Mesodermal cell (in vitro differentiated cells): ENCODE measurements around the gene EHBP1.

Experiments
- H3K27ac ChIP-seq: 2 replicates; pipeline ENCODE4 v1.7.0; 2013; ENCODE audit warnings: mild to moderate bottlenecking, low read depth, low read length, moderate library complexity; ENCODE audit not compliant: severe bottlenecking
- H3K36me3 ChIP-seq: 2 replicates; pipeline ENCODE4 v1.7.1; 2013; ENCODE audit warnings: mild to moderate bottlenecking, low read length, moderate library complexity; ENCODE audit not compliant: control insufficient read depth, insufficient read depth
- H3K4me1 ChIP-seq: one replicate; pipeline ENCODE4 v1.7.1; 2013; ENCODE audit warnings: mild to moderate bottlenecking, low read length; ENCODE audit not compliant: insufficient read depth, control insufficient read depth, poor library complexity, severe bottlenecking
- H3K4me3 ChIP-seq: 2 replicates; pipeline ENCODE4 v1.7.0; 2013; ENCODE audit warnings: low read length, control low read depth, mild to moderate bottlenecking; ENCODE audit not compliant: insufficient read depth, poor library complexity, severe bottlenecking; ENCODE audit errors: extremely low read depth
- H3K9me3 ChIP-seq: 2 replicates; pipeline ENCODE4 v1.7.1; 2013; ENCODE audit warnings: mild to moderate bottlenecking, low read length, moderate library complexity; ENCODE audit not compliant: control insufficient read depth
- WGBS, 2 experiments: methylation state at CpG; one replicate each; pipeline ENCODE4 v1.1.5; 2013; ENCODE audit warnings: missing lambda C conversion rate in 2 of 2; ENCODE audit not compliant: insufficient coverage in 2 of 2; 5-methylcytosine and 5-hydroxymethylcytosine counted together

EHBP1 gene

DNA sequence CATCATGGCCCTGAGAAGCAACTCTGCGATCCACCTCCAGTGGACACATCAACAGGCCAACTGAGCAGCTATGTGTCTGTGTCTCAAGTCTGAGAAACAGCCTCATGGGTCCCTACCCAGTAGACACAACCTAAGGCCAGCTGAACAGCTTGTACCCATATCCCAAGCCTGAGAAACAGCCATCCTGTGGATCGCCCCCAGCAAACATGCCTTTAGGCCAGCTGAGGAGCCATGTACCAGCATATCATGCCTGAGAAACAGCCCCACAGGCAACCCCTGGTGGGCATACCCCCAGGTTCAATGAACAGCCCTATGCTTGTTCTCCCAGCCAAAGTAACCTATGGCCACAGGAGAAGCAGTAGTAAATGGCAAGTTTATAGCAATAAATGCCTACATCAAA is 218.4 kb downstream of the EHBP1 start:
- 90 to 100% methylated on average over 1 to 2 of the region's 2 CpGs for WGBS, 2 experiments
- Histone ChIP-seq H3K27ac (no peak overlapping the region), H3K36me3 (peaks cover 11% of the 10 kb centered on the region), H3K4me3 (no peak overlapping the region), H3K4me1 (no peaks in the 10 kb centered on the region), H3K9me3 (peaks cover 14% of the 10 kb centered on the region)

GRCh38 chr2:62928015-62928414 is 222.5 kb downstream of the EHBP1 start:
- 100% methylated on average over 1 of the region's 2 CpGs; no CpG with 5 or more reads in 1 of the 2 experiments for WGBS, 2 experiments
- Histone ChIP-seq H3K4me3 (no peak overlapping the region), H3K4me1 (no peaks in the 10 kb centered on the region), H3K9me3 (peaks cover 14% of the 10 kb centered on the region), H3K27ac (no peak overlapping the region), H3K36me3 (peaks cover 6% of the 10 kb centered on the region)

DNA sequence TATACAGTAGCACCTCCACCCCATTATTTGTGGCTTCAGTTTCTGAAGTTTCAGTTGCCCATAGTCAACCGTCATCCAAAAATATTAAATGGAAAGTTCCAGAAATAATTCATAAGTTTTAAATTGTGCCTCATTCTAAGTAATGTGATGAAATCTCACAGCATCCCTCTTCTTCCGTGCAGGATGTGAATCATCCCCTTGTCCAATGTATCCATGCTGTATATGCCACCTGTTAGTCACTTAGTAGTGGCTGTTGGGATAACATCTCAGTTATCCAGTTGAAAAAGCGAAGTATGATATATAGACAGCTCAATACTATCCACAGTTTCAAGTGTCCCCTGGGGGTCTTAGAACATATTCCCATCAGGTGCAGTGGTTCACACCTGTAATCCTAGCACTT is 226.0 kb downstream of the EHBP1 start:
- WGBS, 2 experiments: 100% methylated on average over 1 of the region's 3 CpGs; no CpG with 5 or more reads in 1 of the 2 experiments
- H3K36me3 ChIP-seq: no peaks in the 10 kb centered on the region
- no peaks in the 10 kb centered on the region for H3K4me1 ChIP-seq
- H3K27ac ChIP-seq: no peak overlapping the region
- H3K9me3 ChIP-seq: no peaks in the 10 kb centered on the region
- no peak overlapping the region for H3K4me3 ChIP-seq

DNA sequence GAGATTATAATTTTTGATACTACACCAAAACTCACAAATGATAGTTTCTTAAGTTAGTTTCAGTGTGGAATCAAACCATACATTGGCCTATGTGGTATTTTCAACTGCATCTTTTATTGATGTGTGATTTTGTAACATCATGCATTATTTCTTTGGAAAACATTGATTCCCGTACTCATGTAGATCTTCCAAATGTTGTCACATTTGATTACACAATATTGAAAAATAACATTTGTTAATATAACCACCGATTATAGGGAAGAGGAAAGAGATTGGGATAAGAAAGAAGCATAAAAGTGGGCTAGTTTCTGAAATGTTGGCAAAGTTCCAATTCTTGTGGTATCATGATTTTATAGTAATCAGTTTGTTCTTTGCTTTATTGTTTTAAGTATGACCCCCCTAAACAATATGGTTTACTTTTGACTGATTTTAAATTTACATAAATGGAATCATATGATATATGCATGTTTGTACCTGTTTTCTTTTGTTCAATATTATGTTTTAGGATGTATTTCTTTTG is 227.9 kb downstream of the EHBP1 start:
- H3K4me1 ChIP-seq: no peaks in the 10 kb centered on the region
- H3K27ac ChIP-seq: no peak overlapping the region
- no peak overlapping the region for H3K4me3 ChIP-seq
- no CpG with 5 or more reads among the region's 2 CpGs for WGBS, 2 experiments
- no peaks in the 10 kb centered on the region for H3K9me3 ChIP-seq
- H3K36me3 ChIP-seq: no peaks in the 10 kb centered on the region

GRCh38 chr2:62934517-62934916 is 229.0 kb downstream of the EHBP1 start:
- Histone ChIP-seq H3K4me3 (no peak overlapping the region), H3K27ac (no peak overlapping the region), H3K4me1 (no peaks in the 10 kb centered on the region), H3K9me3 (no peaks in the 10 kb centered on the region), H3K36me3 (no peaks in the 10 kb centered on the region)
- WGBS, 2 experiments: 100% methylated on average over 1 of the region's 2 CpGs; no CpG with 5 or more reads in 1 of the 2 experiments

DNA sequence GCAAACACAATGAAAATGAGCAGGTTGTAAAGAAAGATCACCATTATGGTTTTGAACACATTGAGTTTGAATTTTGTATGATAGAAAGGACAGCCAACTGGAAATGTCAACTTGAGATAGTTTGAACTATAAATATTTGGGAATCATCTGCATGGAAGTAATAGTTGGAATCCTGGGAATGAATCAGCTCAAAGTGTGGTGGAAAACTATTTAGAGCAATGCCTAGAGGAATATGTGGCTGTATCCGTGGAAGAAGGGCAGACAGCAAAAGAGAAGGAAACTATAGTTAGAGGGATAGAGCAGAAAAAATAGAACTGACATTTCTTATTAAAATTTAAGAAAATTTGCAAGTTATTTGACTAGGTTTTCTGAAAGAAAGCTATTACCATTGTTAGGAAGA is 232.6 kb downstream of the EHBP1 start:
- H3K9me3 ChIP-seq: no peaks in the 10 kb centered on the region
- 80 to 100% methylated on average over 1 of the region's 1 CpG for WGBS, 2 experiments
- H3K27ac ChIP-seq: no peak overlapping the region
- H3K4me1 ChIP-seq: no peaks in the 10 kb centered on the region
- H3K36me3 ChIP-seq: no peaks in the 10 kb centered on the region
- no peak overlapping the region for H3K4me3 ChIP-seq

- no peaks in the 10 kb centered on the region for H3K36me3 ChIP-seq
- no peaks in the 10 kb centered on the region for H3K9me3 ChIP-seq
- H3K4me3 ChIP-seq: no peak overlapping the region
- no peak overlapping the region for H3K27ac ChIP-seq
- 85 to 94% methylated on average over 4 of the region's 5 CpGs for WGBS, 2 experiments
- no peaks in the 10 kb centered on the region for H3K4me1 ChIP-seq
Measured at GRCh38 chr2:62939735-62940491, 234.4 kb downstream of the EHBP1 start.

- no peaks in the 10 kb centered on the region for H3K36me3 ChIP-seq
- H3K4me3 ChIP-seq: no peak overlapping the region
- no peak overlapping the region for H3K27ac ChIP-seq
- no CpG with 5 or more reads among the region's 2 CpGs for WGBS, 2 experiments
- no peaks in the 10 kb centered on the region for H3K9me3 ChIP-seq
- H3K4me1 ChIP-seq: no peaks in the 10 kb centered on the region
Measured at GRCh38 chr2:62940697-62941096, 235.2 kb downstream of the EHBP1 start.

DNA sequence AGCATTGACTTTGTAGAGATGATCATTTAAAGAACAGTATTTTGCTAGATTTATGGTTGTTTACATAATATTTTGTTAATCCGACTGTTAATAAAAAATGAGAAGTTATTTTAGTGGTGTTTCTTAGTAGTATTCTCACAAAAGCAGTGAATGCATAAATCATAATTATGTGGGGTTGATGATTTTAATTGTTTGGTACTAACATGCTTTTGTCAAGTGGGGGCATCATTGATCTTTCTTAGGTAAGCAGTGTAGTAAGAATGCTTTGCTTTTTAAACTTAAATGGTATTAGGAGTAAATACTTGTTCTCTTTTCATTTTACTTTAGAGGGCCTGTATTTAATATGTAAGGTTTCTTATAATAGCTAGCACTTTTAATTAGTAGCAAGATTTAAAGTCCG is 235.9 kb downstream of the EHBP1 start:
- Histone ChIP-seq H3K27ac (no peak overlapping the region), H3K4me3 (no peak overlapping the region), H3K4me1 (no peaks in the 10 kb centered on the region), H3K9me3 (no peaks in the 10 kb centered on the region), H3K36me3 (no peaks in the 10 kb centered on the region)
- no CpG with 5 or more reads among the region's 2 CpGs for WGBS, 2 experiments

- H3K4me1 ChIP-seq: no peaks in the 10 kb centered on the region
- 80% methylated on average over 1 of the region's 2 CpGs; no CpG with 5 or more reads in 1 of the 2 experiments for WGBS, 2 experiments
- no peaks in the 10 kb centered on the region for H3K9me3 ChIP-seq
- H3K4me3 ChIP-seq: no peak overlapping the region
- no peaks in the 10 kb centered on the region for H3K36me3 ChIP-seq
- no peak overlapping the region for H3K27ac ChIP-seq
Measured at GRCh38 chr2:62944362-62944761, 238.8 kb downstream of the EHBP1 start.

DNA sequence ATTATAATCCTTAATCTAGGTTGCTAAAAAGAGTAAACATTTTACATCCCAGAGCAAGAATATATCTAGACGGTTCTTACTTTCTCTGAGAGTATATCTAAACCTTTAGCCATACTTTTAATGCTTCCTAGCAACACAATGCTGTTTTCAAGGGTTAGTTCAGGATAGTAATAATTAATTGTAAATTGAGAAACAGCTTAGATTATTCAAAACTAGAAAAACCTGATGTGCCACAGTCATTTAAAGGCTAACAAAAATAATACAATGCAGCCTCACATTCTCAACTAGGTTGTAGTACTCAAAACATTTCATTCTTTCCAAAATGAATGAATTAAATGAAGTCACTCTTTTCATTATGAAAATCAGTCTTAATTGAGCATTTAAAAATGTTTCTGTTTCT is 241.9 kb downstream of the EHBP1 start:
- Histone ChIP-seq H3K36me3 (no peaks in the 10 kb centered on the region), H3K9me3 (no peaks in the 10 kb centered on the region), H3K4me1 (no peaks in the 10 kb centered on the region), H3K27ac (no peak overlapping the region), H3K4me3 (no peak overlapping the region)
- WGBS, 2 experiments: no CpG with 5 or more reads among the region's 1 CpG
